ENCODE results near the gene CGB1.

CGB1 gene

GRCh38 chr19:49020931-49021895, 15.5 kb downstream of the CGB1 start:
- DNase-seq: no peak

GRCh38 chr19:49020342-49020741, 16.4 kb downstream of the CGB1 start:
- DNase-seq: no peak

DNA sequence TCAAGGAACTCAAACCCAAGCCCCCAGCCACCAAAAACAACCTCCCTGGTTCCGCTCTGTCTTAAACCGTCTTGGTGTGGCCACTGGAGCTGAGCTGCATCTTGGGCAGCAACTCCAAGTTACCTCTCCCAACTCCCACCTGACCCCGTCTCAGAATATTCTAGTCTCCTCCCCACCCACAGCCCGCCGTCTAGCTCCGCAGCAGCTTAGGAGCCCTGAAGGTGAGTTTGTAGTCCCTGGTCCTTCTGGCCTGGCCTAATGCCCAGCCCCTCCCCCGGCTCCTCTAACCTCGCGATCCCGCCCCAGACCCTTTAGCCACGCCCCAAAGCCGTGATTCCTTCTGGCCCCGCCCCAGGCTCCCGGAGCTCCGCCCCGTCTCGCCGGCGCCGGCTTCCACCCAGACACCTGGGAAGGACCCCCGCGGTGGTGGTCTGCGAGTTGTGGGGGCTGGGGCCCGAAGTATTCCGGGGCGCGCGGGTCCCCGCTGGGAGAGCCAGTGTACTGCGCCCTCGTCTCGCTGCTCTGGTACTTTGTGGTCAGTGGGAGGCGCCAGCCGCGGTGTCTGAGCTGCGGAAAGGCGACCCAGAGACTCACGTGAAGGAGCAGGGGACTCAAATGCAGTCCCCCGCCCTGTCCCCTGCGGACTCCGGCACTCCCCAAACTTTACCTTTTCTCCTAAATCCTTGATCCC, 17.3 kb downstream of the CGB1 start:
- DNase-seq: peak; percentile 78

GRCh38 chr19:49018388-49019241, 18.1 kb downstream of the CGB1 start:
- peak; percentile 36 for DNase-seq

- peak; percentile 81 for DNase-seq
Observed at GRCh38 chr19:49017666-49018351, 18.9 kb downstream of the CGB1 start.

DNA sequence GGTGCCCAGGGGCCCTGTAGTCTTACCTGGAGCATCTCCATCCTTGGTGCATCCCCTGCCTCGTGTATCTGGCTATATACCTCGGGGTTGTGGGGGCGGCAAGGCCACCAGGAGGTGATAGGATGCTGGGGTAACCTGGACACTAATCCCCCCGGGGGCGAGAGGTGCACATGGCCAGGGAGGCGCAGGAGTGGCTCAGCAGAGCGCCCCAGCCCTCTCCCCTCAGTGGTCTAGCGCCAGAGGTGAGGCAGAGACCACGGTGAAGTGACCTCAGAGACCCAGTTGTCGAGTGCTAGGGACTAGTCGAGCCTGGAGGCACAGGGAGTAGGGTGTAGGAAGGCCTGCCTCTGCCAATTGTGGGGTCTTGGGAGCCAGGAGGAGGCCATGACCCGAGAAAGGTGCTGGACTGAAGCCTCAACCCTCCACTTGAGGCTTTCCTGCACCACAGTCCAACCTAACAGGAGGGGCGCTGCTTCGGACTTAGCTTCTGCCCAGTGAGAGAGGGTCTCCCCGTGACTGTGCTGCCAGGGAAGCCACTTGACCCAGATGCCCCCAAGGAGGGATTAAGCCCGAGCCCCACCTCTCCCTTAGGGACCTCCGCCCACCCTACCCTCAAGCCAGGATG, 19.5 kb downstream of the CGB1 start, which contains the start of gene LHB:
LHB (minus strand) TSS at position 51 of the 625 bp plus-strand sequence; CDS start at position 41, 10 bp downstream.
- DNase-seq: no peak

- no peak for DNase-seq
Observed at GRCh38 chr19:49016067-49016839, 20.4 kb downstream of the CGB1 start.

- no peak for DNase-seq
Observed at GRCh38 chr19:49014870-49015255, 21.8 kb downstream of the CGB1 start.

GRCh38 chr19:49014123-49014869, 22.4 kb downstream of the CGB1 start:
- no peak for DNase-seq

DNA sequence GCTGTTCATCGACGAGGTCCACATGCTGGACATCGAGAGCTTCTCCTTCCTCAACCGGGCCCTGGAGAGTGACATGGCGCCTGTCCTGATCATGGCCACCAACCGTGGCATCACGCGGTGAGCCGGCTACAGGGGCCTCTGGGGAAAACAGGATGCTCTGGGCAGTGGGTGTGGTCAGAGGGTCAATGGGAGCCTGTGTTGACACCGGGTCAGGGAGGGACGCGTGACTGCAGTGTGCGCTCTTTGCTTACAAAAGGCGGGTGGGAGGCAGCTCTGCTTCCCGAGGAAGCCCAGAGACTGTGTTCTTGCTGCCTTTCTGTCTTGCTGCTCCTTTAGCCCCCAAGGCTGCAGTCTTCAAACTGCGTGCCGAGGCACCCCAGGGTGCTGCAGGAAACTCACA, 25.5 kb downstream of the CGB1 start:
- no peak for DNase-seq

DNA sequence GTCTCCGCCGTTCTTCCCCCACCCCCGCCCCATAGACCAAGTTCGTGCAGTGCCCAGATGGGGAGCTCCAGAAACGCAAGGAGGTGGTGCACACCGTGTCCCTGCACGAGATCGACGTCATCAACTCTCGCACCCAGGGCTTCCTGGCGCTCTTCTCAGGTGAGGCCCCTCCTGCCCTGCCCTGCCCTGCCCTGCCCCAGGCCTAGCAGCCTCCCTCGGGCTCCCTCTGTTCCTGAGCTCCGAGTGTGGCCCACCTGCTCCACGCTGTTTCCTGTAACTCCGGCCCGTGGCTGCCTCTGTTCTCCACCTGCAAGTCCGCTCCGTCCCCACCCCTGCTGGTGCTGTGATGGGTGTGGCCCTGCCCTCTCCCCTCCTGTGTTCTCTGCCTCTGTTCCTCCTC, 26.2 kb downstream of the CGB1 start:
- DNase-seq: no peak

GRCh38 chr19:49009828-49010227, 26.9 kb downstream of the CGB1 start:
- no peak for DNase-seq

DNA sequence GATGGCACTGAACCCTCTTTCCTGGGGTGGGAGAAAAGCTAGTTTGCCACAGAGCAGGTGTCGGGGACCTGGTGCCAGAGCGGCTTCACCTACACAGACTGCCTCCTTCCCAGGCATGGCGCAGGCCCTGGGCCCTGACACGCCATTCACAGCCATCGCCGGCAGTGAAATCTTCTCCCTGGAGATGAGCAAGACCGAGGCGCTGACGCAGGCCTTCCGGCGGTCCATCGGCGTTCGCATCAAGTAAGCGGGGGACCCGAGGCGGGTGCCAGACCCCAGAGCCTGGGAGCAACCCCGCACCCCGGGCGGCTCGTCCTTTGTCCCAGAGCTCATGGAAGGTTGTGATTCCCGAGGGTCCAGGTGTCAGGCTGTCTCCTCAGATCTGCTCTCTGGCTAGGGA, 29.8 kb downstream of the CGB1 start:
- DNase-seq: no peak

DNA sequence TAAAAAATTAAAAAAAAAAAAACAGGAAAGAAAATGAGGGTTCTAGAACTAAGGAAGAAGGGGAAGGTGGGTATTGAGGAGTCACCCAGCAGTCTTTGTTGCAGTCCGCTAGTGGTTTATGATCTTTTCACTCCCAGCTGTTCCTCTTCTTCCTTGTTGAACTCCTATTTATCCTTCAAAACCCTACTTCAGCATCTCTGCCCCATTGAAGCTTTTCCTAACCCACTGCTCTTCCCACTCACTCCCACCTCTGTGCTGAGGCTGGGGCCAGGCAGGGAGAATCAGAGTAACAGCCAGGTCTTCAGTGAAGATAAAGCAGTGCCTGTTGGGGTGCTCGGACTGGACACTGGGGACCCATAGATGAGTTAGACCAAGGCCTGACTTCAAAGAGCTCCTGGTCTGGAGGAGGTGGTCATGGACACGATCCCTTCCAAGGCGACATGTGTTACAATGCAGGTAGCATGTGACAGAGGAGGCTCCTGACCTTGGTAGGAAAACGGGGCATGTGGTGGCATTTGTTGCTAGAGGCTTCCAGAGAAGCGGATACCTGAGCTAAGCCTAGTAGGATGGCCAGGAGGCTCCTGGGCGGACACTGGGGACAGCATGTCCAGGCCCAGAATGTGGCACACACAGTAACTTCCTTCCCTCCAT, 31.6 kb downstream of the CGB1 start:
- DNase-seq: no peak

DNA sequence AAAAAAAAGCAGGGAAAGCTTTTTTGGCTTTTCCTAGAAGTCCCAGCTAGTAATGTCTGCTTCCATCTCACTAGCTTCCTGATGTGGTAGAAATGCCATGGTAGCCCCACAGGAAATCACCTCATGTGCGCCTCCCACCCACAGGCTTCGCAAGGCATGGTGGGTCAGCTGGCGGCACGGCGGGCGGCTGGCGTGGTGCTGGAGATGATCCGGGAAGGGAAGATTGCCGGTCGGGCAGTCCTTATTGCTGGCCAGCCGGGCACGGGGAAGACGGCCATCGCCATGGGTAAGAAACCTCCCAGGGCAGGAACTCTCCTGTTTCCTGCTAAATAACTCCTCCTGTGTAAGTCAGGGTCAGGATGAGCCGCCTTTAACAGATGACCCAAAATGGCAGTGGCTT, 32.6 kb downstream of the CGB1 start:
- no peak for DNase-seq

DNA sequence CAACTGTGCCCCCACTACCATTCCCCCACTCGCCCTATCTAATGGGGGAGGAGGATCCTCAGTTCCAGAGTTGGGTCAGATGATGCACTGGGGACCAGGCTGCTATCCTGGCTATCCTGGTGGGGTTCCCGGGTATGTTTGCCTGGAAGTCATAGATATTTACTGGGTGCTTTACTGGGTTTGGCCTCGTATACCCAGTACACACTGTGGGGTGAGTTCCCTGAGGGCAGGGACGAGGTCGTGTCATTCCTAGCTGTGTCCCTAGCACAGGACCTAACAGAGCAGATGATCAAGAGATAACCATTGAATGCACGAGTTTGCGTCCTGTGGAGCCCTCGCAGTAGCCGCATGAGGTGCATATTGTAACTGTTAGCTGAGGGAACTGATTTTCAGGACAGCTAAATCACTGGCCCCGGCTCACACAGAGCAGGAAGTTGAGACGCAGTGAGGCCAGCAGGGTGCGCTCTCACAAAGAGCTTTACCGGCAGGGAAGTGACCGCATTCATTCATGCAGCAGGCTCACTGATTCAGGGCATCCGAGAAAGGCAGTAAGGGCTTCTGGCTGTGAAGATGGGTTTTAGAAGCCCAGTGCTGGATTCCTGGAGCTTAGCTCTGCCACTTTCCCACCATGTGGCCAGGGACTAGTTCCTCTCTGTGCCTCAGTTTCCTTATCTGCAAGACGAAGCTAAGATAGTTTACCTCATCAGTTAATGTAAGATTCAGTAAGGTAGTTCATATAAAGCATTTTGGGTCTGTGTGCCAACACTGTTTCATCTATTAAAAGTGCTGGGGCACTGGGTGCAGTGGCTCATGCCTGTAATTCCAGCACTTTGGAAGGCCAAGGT, 37.0 kb downstream of the CGB1 start:
- DNase-seq: peak; percentile 76

- DNase-seq: no peak
Observed at GRCh38 chr19:48997972-48998371, 38.7 kb downstream of the CGB1 start.

DNA sequence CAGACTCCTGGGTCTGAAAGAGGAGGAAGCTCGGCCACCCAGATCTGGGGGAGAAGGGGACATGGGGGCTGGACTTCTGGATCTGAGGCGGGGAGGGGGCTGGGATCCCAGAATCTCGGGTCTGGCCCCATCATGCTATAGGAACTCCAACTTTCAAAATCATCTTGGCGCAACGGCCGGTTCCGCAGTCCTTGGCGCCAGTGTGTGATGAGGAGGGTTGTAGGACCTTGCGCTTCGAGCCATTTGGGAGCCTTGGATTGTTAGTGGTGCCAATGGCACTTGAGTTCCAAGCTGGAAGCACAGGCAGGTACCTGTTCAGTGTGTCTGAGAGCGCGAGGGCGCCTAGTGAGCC, 42.7 kb downstream of the CGB1 start:
- DNase-seq: no peak

Measured in activated T-cell treated with anti-CD3 and anti-CD28 coated beads, Interleukin-2, amount 50 U/mL, for 1 hour (primary cell).